ENCODE results near the gene OSBPL8.

OSBPL8 gene

DNA sequence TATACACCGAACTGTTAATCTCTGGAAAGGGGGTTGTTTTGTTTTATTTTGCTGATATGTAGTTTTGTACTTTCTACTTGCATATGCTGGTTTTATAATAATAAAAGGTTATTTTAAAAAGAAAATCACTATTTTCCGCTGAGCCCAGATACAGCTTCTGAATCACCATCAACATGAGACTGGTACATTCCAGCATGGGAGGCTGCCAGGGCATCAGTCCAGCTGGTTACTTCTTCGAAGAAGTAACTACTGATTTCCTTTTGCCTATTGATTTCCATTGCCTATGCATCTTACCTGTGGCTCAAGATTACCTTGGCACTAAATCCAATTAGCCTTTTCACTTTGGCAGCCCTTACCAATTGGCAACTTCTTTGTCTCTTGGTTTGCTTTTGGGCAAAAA, 11.7 kb upstream of the OSBPL8 start:
- no peak overlapping the region for H3K4me3 Mint-ChIP-seq

GRCh38 chr12:76569685-76570604, 10.4 kb upstream of the OSBPL8 start:
- TF ChIP-seq, protein P1, sequence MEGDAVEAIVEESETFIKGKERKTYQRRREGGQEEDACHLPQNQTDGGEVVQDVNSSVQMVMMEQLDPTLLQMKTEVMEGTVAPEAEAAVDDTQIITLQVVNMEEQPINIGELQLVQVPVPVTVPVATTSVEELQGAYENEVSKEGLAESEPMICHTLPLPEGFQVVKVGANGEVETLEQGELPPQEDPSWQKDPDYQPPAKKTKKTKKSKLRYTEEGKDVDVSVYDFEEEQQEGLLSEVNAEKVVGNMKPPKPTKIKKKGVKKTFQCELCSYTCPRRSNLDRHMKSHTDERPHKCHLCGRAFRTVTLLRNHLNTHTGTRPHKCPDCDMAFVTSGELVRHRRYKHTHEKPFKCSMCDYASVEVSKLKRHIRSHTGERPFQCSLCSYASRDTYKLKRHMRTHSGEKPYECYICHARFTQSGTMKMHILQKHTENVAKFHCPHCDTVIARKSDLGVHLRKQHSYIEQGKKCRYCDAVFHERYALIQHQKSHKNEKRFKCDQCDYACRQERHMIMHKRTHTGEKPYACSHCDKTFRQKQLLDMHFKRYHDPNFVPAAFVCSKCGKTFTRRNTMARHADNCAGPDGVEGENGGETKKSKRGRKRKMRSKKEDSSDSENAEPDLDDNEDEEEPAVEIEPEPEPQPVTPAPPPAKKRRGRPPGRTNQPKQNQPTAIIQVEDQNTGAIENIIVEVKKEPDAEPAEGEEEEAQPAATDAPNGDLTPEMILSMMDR (IDR thresholded peaks at IDR 0.05; ENCODE audit: unreplicated experiment in 3 of 3), result no peak
- Mint-ChIP-seq H3K4me1 (no peaks in the 10 kb centered on the region), H3K27ac (peak overlapping the region in 1 of 3 experiments; percentile 14), H3K4me3 (no peak overlapping the region), H3K36me3 (ENCODE audit: low read depth) (peaks cover 5% of the 10 kb centered on the region), H3K9me3 (peaks cover 11% of the 10 kb centered on the region), H3K27me3 (ENCODE audit: low read depth) (no peaks in the 10 kb centered on the region)

More for the DNA sequence above, 11.7 kb upstream of the OSBPL8 start:
- TF ChIP-seq, protein P1 (IDR thresholded peaks at IDR 0.05; ENCODE audit: unreplicated experiment in 3 of 3), result no peak
- Mint-ChIP-seq H3K27ac (no peak overlapping the region), H3K27me3 (ENCODE audit: low read depth) (no peaks in the 10 kb centered on the region), H3K9me3 (peaks cover 16% of the 10 kb centered on the region), H3K4me1 (no peaks in the 10 kb centered on the region), H3K36me3 (ENCODE audit: low read depth) (peaks cover 5% of the 10 kb centered on the region)

- H3K36me3 Mint-ChIP-seq (ENCODE audit: low read depth), result no peaks in the 10 kb centered on the region
- TF ChIP-seq, protein P1 (IDR thresholded peaks at IDR 0.05; ENCODE audit: unreplicated experiment in 3 of 3), result no peak
- H3K4me3 Mint-ChIP-seq, result no peak overlapping the region
- no peak overlapping the region for H3K27ac Mint-ChIP-seq
- peaks cover 5% of the 10 kb centered on the region for H3K9me3 Mint-ChIP-seq
- no peaks in the 10 kb centered on the region for H3K4me1 Mint-ChIP-seq
- no peaks in the 10 kb centered on the region for H3K27me3 Mint-ChIP-seq (ENCODE audit: low read depth)
These were observed 9.4 kb upstream of the OSBPL8 start for GRCh38 chr12:76568888-76569551.

- Mint-ChIP-seq H3K27ac (no peak overlapping the region), H3K4me1 (no peaks in the 10 kb centered on the region), H3K9me3 (peaks cover 5% of the 10 kb centered on the region), H3K4me3 (no peak overlapping the region), H3K36me3 (ENCODE audit: low read depth) (no peaks in the 10 kb centered on the region), H3K27me3 (ENCODE audit: low read depth) (no peaks in the 10 kb centered on the region)
- TF ChIP-seq, protein P1 (IDR thresholded peaks at IDR 0.05; ENCODE audit: unreplicated experiment in 3 of 3), result no peak
These were observed 8.6 kb upstream of the OSBPL8 start for GRCh38 chr12:76568130-76568529.

- H3K9me3 Mint-ChIP-seq, result no peaks in the 10 kb centered on the region
- TF ChIP-seq, protein P1 (IDR thresholded peaks at IDR 0.05; ENCODE audit: unreplicated experiment in 3 of 3), result no peak
- H3K27ac Mint-ChIP-seq, result no peak overlapping the region
- no peak overlapping the region for H3K4me3 Mint-ChIP-seq
- peaks cover 5% of the 10 kb centered on the region for H3K4me1 Mint-ChIP-seq
- H3K27me3 Mint-ChIP-seq (ENCODE audit: low read depth), result no peaks in the 10 kb centered on the region
- H3K36me3 Mint-ChIP-seq (ENCODE audit: low read depth), result no peaks in the 10 kb centered on the region
These were observed 3.5 kb upstream of the OSBPL8 start for GRCh38 chr12:76563061-76563460.
